NT2/D1 (cell line): ENCODE data around the gene GPR142.

ENCODE experiments used
- YY1 ChIP-seq: IDR thresholded peaks from 2 replicates; pipeline ENCODE4 v1.6.1; 2011; ENCODE audit not compliant: insufficient read length, insufficient read depth
- ZNF274 ChIP-seq: IDR thresholded peaks from 2 replicates; pipeline ENCODE4 v1.6.1; 2011; ENCODE audit warnings: mild to moderate bottlenecking, low read depth, low read length

DNA sequence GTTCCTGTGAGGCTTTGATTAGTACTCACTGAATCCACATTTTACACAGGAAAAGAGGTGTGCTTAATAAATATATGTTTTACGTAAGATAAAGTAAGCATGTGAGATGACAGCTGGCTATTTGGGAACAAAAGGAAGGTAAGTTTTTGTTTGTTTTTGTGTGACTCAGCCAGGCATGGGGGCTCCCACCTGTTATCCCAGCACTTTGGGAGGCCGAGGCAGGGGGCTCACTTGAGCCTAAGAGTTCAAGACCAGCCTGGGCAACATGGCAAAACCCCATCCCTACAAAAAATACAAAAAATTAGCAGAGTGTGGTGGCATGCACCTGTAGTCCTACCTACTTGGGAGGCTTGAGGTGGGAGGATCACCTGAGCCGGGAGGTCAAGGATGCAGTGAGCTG lies 17.9 kb downstream of the GPR142 start:
- TF ChIP-seq ZNF274 (no peak), YY1 (no peak)
